Tibial artery (tissue), 4 donors: ENCODE results near the gene CASP4.

Source experiments
- DNase-seq, 2 donors: peaks; one replicate each; pipeline ENCODE4 v3.0.0-alpha.2; 2019
- H3K27ac ChIP-seq, 2 donors: fragments of 200-600 bp; sonication (generic) in 1 of 2; 1 replicate in 1 of 2; 2 replicates in 1 of 2; pipeline ENCODE4 v1.5.1; 2018 to 2019; ENCODE audit warnings: mild to moderate bottlenecking in 1 of 2
- H3K27me3 ChIP-seq, 2 donors: fragments of 200-600 bp; sonication (generic) in 1 of 2; one replicate each; pipeline versions ENCODE4 v1.5.1 to v1.6.0; 2016 to 2019
- H3K36me3 ChIP-seq, 3 donors: fragments of 200-600 bp; sonication (generic) in 2 of 3; one replicate each; pipeline ENCODE4 v1.5.1; 2016 to 2019; ENCODE audit warnings: mild to moderate bottlenecking in 2 of 3
- H3K4me1 ChIP-seq, 4 donors: fragments of 200-600 bp; sonication (generic) in 2 of 4; 1 replicate in 3 of 4; 2 replicates in 1 of 4; pipeline ENCODE4 v1.5.1; 2016 to 2019
- H3K4me3 ChIP-seq, 2 donors: fragments of 200-600 bp; sonication (generic) in 1 of 2; 1 replicate in 1 of 2; 2 replicates in 1 of 2; pipeline ENCODE4 v1.5.1; 2018 to 2019; ENCODE audit warnings: mild to moderate bottlenecking in 2 of 2
- H3K9me3 ChIP-seq, 3 donors: fragments of 200-600 bp; sonication (generic) in 1 of 3; one replicate each; pipeline ENCODE4 v1.5.1; 2016 to 2019
- CTCF ChIP-seq, 2 experiments: fragments of 200-600 bp in 1 of 2; fragments of 450-650 bp in 1 of 2; IDR thresholded peaks; one replicate each; pipeline ENCODE4 v1.5.1; 2017 to 2019; ENCODE audit warnings: antibody characterized with exemption in 2 of 2, mild to moderate bottlenecking in 1 of 2, moderate library complexity in 1 of 2
- intact Hi-C: fragments of 100-400 bp; cut with DNase I; formaldehyde crosslinking; loops from one replicate; pipeline ENCODE4 v1.15.0; 2023; ENCODE audit warnings: low total_unique reads

CASP4 gene

GRCh38 chr11:104928811-104929210 is 39.6 kb downstream of the CASP4 start:
- Histone ChIP-seq H3K9me3 (peaks cover 0 to 13% (median 0%) of the 10 kb centered on the region in 3 donors), H3K4me1 (no peaks in the 10 kb centered on the region), H3K36me3 (no peaks in the 10 kb centered on the region), H3K4me3 (no peak overlapping the region), H3K27me3 (no peaks in the 10 kb centered on the region), H3K27ac (no peak overlapping the region)
- TF ChIP-seq CTCF (IDR thresholded peaks at IDR 0.05): no peak
- intact Hi-C loops: no loop called here
- DNase-seq: no peak

GRCh38 chr11:104926771-104927611 is 41.4 kb downstream of the CASP4 start:
- Histone ChIP-seq H3K4me1 (no peaks in the 10 kb centered on the region), H3K9me3 (peaks cover 0 to 13% (median 0%) of the 10 kb centered on the region in 3 donors), H3K36me3 (no peaks in the 10 kb centered on the region), H3K27ac (no peak overlapping the region), H3K27me3 (no peaks in the 10 kb centered on the region), H3K4me3 (no peak overlapping the region)
- intact Hi-C loops: no loop called here
- no peak for TF ChIP-seq CTCF (IDR thresholded peaks at IDR 0.05)
- DNase-seq: no peak

GRCh38 chr11:104925850-104926249 is 42.5 kb downstream of the CASP4 start:
- Histone ChIP-seq H3K4me3 (no peak overlapping the region), H3K4me1 (no peaks in the 10 kb centered on the region), H3K27ac (no peak overlapping the region), H3K36me3 (no peaks in the 10 kb centered on the region), H3K9me3 (peaks cover 0 to 13% (median 0%) of the 10 kb centered on the region in 3 donors), H3K27me3 (no peaks in the 10 kb centered on the region)
- intact Hi-C loops: no loop called here
- DNase-seq: no peak
- TF ChIP-seq CTCF (IDR thresholded peaks at IDR 0.05): no peak

GRCh38 chr11:104918113-104918824 is 50.1 kb downstream of the CASP4 start:
- intact Hi-C loops: no loop called here

More at GRCh38 chr11:104918113-104918824, 50.1 kb downstream of the CASP4 start:
- Histone ChIP-seq H3K4me3 (peak overlapping the region; percentile 48 to 51), H3K36me3 (no peaks in the 10 kb centered on the region), H3K27ac (peak overlapping the region; percentile 56 to 60), H3K27me3 (no peaks in the 10 kb centered on the region), H3K9me3 (no peaks in the 10 kb centered on the region), H3K4me1 (peaks cover 0 to 15% (median 1%) of the 10 kb centered on the region in 4 donors)
- no peak for TF ChIP-seq CTCF (IDR thresholded peaks at IDR 0.05)
- no peak for DNase-seq
